H1 (cell line): Measurements from ENCODE around the gene TSPAN4. TPM values are rescaled to one million over a fixed set of nuclear protein-coding genes. Genes with fewer than 3 reads are reported as not detected.

Source experiments
- CHD2 ChIP-seq: IDR thresholded peaks from 2 replicates; pipeline ENCODE4 v1.6.1; 2012; ENCODE audit warnings: low read length, improper control_type of control experiment
- GABPA ChIP-seq: IDR thresholded peaks from 2 replicates; pipeline ENCODE4 v1.6.1; 2011; ENCODE audit warnings: mild to moderate bottlenecking, low read length, moderate library complexity, borderline replicate concordance; ENCODE audit not compliant: insufficient read depth
- TCF12 ChIP-seq: IDR thresholded peaks from 2 replicates; pipeline ENCODE4 v1.6.1; 2011; ENCODE audit warnings: low read depth, mild to moderate bottlenecking, low read length
- polyA plus RNA-seq, 7 experiments: library from polyadenylated mRNA; depleted of rRNA in 3 of 7; stranded (reverse) in 5 of 7; unstranded in 2 of 7; fragments of >200 nt in 5 of 7; fragments of 200-250 nt in 2 of 7; gene quantifications; 1 replicate in 5 of 7; 2 replicates in 1 of 7; 4 replicates in 1 of 7; pipeline versions ENCODE4 v1.2.1 to v1.2.3, GENCODE V29; 2011 to 2013; ENCODE audit warnings: missing spikeins in 2 of 7, mixed read lengths in 2 of 7
- total RNA-seq: library from RNA; stranded (reverse); fragmentation: NEBNext Ultra II Directional; extraction: Animal tissue kit (Norgen Biotek cat#: 25700); gene quantifications from 2 replicates; pipeline ENCODE4 v1.2.1, GENCODE V29; 2021
- TF ChIP-seq, protein P1 (sequence below): fragments of 300-600 bp; sonication (generic); IDR thresholded peaks from 2 replicates; pipeline ENCODE4 v1.7.1; 2012; ENCODE audit warnings: low read length, moderate library complexity, mild to moderate bottlenecking, inconsistent platforms; ENCODE audit not compliant: insufficient replicate concordance

TSPAN4 gene
- total and polyA plus RNA-seq, 2 of the 8 experiments (the other 6 are each of a cell fraction or from before 2014, with no cell fraction given): 74.1 to 145 TPM

- TF ChIP-seq TCF12: no peak
- no peak for TF ChIP-seq CHD2
- TF ChIP-seq, protein P1, sequence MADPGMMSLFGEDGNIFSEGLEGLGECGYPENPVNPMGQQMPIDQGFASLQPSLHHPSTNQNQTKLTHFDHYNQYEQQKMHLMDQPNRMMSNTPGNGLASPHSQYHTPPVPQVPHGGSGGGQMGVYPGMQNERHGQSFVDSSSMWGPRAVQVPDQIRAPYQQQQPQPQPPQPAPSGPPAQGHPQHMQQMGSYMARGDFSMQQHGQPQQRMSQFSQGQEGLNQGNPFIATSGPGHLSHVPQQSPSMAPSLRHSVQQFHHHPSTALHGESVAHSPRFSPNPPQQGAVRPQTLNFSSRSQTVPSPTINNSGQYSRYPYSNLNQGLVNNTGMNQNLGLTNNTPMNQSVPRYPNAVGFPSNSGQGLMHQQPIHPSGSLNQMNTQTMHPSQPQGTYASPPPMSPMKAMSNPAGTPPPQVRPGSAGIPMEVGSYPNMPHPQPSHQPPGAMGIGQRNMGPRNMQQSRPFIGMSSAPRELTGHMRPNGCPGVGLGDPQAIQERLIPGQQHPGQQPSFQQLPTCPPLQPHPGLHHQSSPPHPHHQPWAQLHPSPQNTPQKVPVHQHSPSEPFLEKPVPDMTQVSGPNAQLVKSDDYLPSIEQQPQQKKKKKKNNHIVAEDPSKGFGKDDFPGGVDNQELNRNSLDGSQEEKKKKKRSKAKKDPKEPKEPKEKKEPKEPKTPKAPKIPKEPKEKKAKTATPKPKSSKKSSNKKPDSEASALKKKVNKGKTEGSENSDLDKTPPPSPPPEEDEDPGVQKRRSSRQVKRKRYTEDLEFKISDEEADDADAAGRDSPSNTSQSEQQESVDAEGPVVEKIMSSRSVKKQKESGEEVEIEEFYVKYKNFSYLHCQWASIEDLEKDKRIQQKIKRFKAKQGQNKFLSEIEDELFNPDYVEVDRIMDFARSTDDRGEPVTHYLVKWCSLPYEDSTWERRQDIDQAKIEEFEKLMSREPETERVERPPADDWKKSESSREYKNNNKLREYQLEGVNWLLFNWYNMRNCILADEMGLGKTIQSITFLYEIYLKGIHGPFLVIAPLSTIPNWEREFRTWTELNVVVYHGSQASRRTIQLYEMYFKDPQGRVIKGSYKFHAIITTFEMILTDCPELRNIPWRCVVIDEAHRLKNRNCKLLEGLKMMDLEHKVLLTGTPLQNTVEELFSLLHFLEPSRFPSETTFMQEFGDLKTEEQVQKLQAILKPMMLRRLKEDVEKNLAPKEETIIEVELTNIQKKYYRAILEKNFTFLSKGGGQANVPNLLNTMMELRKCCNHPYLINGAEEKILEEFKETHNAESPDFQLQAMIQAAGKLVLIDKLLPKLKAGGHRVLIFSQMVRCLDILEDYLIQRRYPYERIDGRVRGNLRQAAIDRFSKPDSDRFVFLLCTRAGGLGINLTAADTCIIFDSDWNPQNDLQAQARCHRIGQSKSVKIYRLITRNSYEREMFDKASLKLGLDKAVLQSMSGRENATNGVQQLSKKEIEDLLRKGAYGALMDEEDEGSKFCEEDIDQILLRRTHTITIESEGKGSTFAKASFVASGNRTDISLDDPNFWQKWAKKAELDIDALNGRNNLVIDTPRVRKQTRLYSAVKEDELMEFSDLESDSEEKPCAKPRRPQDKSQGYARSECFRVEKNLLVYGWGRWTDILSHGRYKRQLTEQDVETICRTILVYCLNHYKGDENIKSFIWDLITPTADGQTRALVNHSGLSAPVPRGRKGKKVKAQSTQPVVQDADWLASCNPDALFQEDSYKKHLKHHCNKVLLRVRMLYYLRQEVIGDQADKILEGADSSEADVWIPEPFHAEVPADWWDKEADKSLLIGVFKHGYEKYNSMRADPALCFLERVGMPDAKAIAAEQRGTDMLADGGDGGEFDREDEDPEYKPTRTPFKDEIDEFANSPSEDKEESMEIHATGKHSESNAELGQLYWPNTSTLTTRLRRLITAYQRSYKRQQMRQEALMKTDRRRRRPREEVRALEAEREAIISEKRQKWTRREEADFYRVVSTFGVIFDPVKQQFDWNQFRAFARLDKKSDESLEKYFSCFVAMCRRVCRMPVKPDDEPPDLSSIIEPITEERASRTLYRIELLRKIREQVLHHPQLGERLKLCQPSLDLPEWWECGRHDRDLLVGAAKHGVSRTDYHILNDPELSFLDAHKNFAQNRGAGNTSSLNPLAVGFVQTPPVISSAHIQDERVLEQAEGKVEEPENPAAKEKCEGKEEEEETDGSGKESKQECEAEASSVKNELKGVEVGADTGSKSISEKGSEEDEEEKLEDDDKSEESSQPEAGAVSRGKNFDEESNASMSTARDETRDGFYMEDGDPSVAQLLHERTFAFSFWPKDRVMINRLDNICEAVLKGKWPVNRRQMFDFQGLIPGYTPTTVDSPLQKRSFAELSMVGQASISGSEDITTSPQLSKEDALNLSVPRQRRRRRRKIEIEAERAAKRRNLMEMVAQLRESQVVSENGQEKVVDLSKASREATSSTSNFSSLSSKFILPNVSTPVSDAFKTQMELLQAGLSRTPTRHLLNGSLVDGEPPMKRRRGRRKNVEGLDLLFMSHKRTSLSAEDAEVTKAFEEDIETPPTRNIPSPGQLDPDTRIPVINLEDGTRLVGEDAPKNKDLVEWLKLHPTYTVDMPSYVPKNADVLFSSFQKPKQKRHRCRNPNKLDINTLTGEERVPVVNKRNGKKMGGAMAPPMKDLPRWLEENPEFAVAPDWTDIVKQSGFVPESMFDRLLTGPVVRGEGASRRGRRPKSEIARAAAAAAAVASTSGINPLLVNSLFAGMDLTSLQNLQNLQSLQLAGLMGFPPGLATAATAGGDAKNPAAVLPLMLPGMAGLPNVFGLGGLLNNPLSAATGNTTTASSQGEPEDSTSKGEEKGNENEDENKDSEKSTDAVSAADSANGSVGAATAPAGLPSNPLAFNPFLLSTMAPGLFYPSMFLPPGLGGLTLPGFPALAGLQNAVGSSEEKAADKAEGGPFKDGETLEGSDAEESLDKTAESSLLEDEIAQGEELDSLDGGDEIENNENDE: no peak
- no peak for TF ChIP-seq GABPA
- TF ChIP-seq, all 59 proteins: peak for 0
These were observed 38.7 kb upstream of the TSPAN4 start (continued) for GRCh38 chr11:803770-804598.
